ENCODE measurements around the gene PLXNA4. TPM values are rescaled to one million over a fixed set of nuclear protein-coding genes. Genes with fewer than 3 reads are reported as not detected.

Gene PLXNA4
- total RNA-seq, 1 donor from 2014 or later, result 0.38 TPM

- no peaks in the 10 kb centered on the region for H3K9me3 Mint-ChIP-seq (ENCODE audit: low read depth)
- no peak overlapping the region for H3K4me3 Mint-ChIP-seq (ENCODE audit: low read depth)
- H3K4me1 Mint-ChIP-seq (ENCODE audit: low read depth), result no peaks in the 10 kb centered on the region
- no peak for DNase-seq (ENCODE audit: low spot score, unreplicated experiment)
- H3K36me3 Mint-ChIP-seq (ENCODE audit: insufficient read depth), result no peaks in the 10 kb centered on the region
- no peak overlapping the region for H3K27ac Mint-ChIP-seq
- TF ChIP-seq CTCF (IDR thresholded peaks at IDR 0.05; ENCODE audit: unreplicated experiment), result no peak
- H3K27me3 Mint-ChIP-seq, result peaks cover 46% of the 10 kb centered on the region
Measured at GRCh38 chr7:132560105-132560504, 16.2 kb downstream of the PLXNA4 start.

DNA sequence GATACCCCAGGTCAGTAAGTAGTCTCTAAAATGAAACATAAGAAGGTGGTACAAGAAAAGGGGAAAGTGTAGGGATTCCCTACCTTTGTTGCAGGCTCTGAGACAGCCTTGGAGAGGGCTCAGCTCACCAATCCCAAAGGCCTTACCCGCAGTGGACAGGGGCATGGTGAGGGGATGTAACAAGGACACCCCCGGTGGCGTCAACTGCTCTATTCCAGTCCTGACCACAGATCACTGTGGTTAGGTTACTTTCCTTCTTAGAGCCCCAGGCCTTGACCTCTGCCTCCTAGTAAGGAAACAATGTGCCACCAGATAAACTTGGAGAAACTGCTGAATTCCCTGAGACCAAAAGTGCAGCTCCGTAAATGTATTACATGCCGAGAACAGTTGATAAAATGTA is 17.5 kb downstream of the PLXNA4 start:
- no peak overlapping the region for H3K4me3 Mint-ChIP-seq (ENCODE audit: low read depth)
- no peak for DNase-seq (ENCODE audit: low spot score, unreplicated experiment)
- H3K27me3 Mint-ChIP-seq, result peaks cover 36% of the 10 kb centered on the region
- H3K27ac Mint-ChIP-seq, result no peak overlapping the region
- no peaks in the 10 kb centered on the region for H3K4me1 Mint-ChIP-seq (ENCODE audit: low read depth)
- H3K36me3 Mint-ChIP-seq (ENCODE audit: insufficient read depth), result no peaks in the 10 kb centered on the region
- H3K9me3 Mint-ChIP-seq (ENCODE audit: low read depth), result no peaks in the 10 kb centered on the region
- TF ChIP-seq CTCF (IDR thresholded peaks at IDR 0.05; ENCODE audit: unreplicated experiment), result no peak

DNA sequence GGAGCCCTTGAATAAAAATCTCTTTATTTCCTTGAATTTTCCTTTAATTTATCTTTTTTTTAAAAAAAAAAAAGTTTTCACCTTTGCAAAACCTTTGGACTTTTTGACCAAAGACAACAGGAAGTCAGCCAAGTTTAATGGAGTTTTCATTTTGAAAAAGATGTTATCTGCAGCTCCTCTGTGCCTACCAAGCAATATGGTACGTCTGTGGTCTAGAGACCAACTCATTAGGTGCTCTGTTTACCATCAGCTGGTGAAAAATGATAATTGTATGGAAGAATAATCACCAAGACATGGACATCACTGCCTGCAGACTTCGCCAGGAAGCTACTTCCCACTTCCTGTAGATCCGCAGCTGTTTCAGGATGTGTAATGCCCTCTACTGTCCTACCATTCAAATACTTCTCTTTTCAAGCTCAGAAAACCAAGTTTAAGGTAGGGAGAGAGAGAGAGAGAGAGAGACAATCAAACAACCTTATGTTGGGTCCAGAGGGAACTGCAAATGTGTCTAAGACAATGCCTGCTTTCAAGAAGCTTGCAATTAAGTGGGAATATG is 18.7 kb downstream of the PLXNA4 start:
- H3K27ac Mint-ChIP-seq, result no peak overlapping the region
- no peaks in the 10 kb centered on the region for H3K4me1 Mint-ChIP-seq (ENCODE audit: low read depth)
- TF ChIP-seq CTCF (IDR thresholded peaks at IDR 0.05; ENCODE audit: unreplicated experiment), result no peak
- H3K9me3 Mint-ChIP-seq (ENCODE audit: low read depth), result no peaks in the 10 kb centered on the region
- H3K36me3 Mint-ChIP-seq (ENCODE audit: insufficient read depth), result no peaks in the 10 kb centered on the region
- H3K4me3 Mint-ChIP-seq (ENCODE audit: low read depth), result no peak overlapping the region
- DNase-seq (ENCODE audit: low spot score, unreplicated experiment), result no peak
- peaks cover 35% of the 10 kb centered on the region for H3K27me3 Mint-ChIP-seq

- no peak for TF ChIP-seq CTCF (IDR thresholded peaks at IDR 0.05; ENCODE audit: unreplicated experiment)
- Mint-ChIP-seq H3K36me3 (ENCODE audit: insufficient read depth) (no peaks in the 10 kb centered on the region), H3K27me3 (peaks cover 10% of the 10 kb centered on the region), H3K4me3 (ENCODE audit: low read depth) (no peak overlapping the region), H3K27ac (no peak overlapping the region), H3K4me1 (ENCODE audit: low read depth) (no peaks in the 10 kb centered on the region), H3K9me3 (ENCODE audit: low read depth) (peaks cover 11% of the 10 kb centered on the region)
- no peak for DNase-seq (ENCODE audit: low spot score, unreplicated experiment)
Measured at GRCh38 chr7:132554446-132554845, 21.8 kb downstream of the PLXNA4 start.

- Mint-ChIP-seq H3K4me1 (ENCODE audit: low read depth) (no peaks in the 10 kb centered on the region), H3K9me3 (ENCODE audit: low read depth) (peaks cover 11% of the 10 kb centered on the region), H3K27ac (no peak overlapping the region), H3K27me3 (peaks cover 8% of the 10 kb centered on the region), H3K36me3 (ENCODE audit: insufficient read depth) (no peaks in the 10 kb centered on the region), H3K4me3 (ENCODE audit: low read depth) (no peak overlapping the region)
- no peak for DNase-seq (ENCODE audit: low spot score, unreplicated experiment)
- TF ChIP-seq CTCF (IDR thresholded peaks at IDR 0.05; ENCODE audit: unreplicated experiment), result no peak
Measured at GRCh38 chr7:132553031-132553430, 23.2 kb downstream of the PLXNA4 start.

All from progenitor cell of endocrine pancreas (in vitro differentiated cells).